HEK293 (cell line): Measurements from ENCODE around the gene OSCP1.

ENCODE experiments used
- BCL11A ChIP-seq: fragments of 450-650 bp; formaldehyde crosslinking; IDR thresholded peaks from 2 replicates; pipeline ENCODE4 v1.5.1; 2016; ENCODE audit warnings: low read depth, missing biosample characterization, missing genetic modification characterization
- GFI1B ChIP-seq: fragments of 450-650 bp; formaldehyde crosslinking; IDR thresholded peaks from 2 replicates; pipeline ENCODE4 v1.5.1; 2016; ENCODE audit warnings: missing biosample characterization, missing genetic modification characterization
- GLIS1 ChIP-seq: fragments of 450-650 bp; formaldehyde crosslinking; IDR thresholded peaks from 2 replicates; pipeline ENCODE4 v1.5.1; 2016; ENCODE audit warnings: missing biosample characterization, missing genetic modification characterization
- HOXD13 ChIP-seq: sonication (generic); formaldehyde crosslinking; IDR thresholded peaks from 2 replicates; pipeline ENCODE4 v1.8.0; 2022; ENCODE audit warnings: missing genetic modification reagents, borderline replicate concordance
- IKZF3 ChIP-seq: fragments of 450-650 bp; IDR thresholded peaks from 2 replicates; pipeline ENCODE4 v1.5.0; 2018; ENCODE audit warnings: missing biosample characterization, mild to moderate bottlenecking, missing genetic modification characterization, moderate library complexity
- SALL2 ChIP-seq: fragments of 450-650 bp; formaldehyde crosslinking; IDR thresholded peaks from 2 replicates; pipeline ENCODE4 v1.5.0; 2017; ENCODE audit warnings: missing biosample characterization, mild to moderate bottlenecking, missing genetic modification characterization, borderline replicate concordance
- TRIM28 ChIP-seq: IDR thresholded peaks from 2 replicates; pipeline ENCODE4 v1.6.1; 2011; ENCODE audit warnings: low read length, control low read depth, borderline replicate concordance
- TSHZ1 ChIP-seq: fragments of 450-650 bp; formaldehyde crosslinking; IDR thresholded peaks from 2 replicates; pipeline ENCODE4 v1.5.1; 2016; ENCODE audit warnings: missing biosample characterization, missing genetic modification characterization, borderline replicate concordance
- YY2 ChIP-seq: fragments of 450-650 bp; formaldehyde crosslinking; IDR thresholded peaks from 2 replicates; pipeline ENCODE4 v1.5.1; 2016; ENCODE audit warnings: missing biosample characterization, missing genetic modification characterization
- ZBTB20 ChIP-seq: fragments of 450-650 bp; formaldehyde crosslinking; IDR thresholded peaks from 2 replicates; pipeline ENCODE4 v1.5.1; 2016; ENCODE audit warnings: missing biosample characterization, missing genetic modification characterization
- ZBTB49 ChIP-seq: fragments of 450-650 bp; formaldehyde crosslinking; IDR thresholded peaks from 2 replicates; pipeline ENCODE4 v1.5.1; 2016; ENCODE audit warnings: missing biosample characterization, missing genetic modification characterization, low read depth
- ZFHX2 ChIP-seq: fragments of 450-650 bp; formaldehyde crosslinking; conservative IDR thresholded peaks from 2 replicates; pipeline ENCODE4 v1.5.1; 2016; ENCODE audit warnings: missing biosample characterization, missing genetic modification characterization
- ZNF148 ChIP-seq: fragments of 450-650 bp; formaldehyde crosslinking; IDR thresholded peaks from 2 replicates; pipeline ENCODE4 v1.5.0; 2017; ENCODE audit warnings: missing biosample characterization, missing genetic modification characterization, borderline replicate concordance
- ZNF416 ChIP-seq: fragments of 450-650 bp; formaldehyde crosslinking; IDR thresholded peaks from 2 replicates; pipeline ENCODE4 v1.5.1; 2016; ENCODE audit warnings: missing biosample characterization, missing genetic modification characterization
- ZNF449 ChIP-seq: fragments of 450-650 bp; formaldehyde crosslinking; IDR thresholded peaks from 2 replicates; pipeline ENCODE4 v1.5.1; 2017; ENCODE audit warnings: missing biosample characterization, mild to moderate bottlenecking, missing genetic modification characterization, moderate library complexity
- ZNF501 ChIP-seq: fragments of 450-650 bp; formaldehyde crosslinking; IDR thresholded peaks from 2 replicates; pipeline ENCODE4 v1.5.1; 2016; ENCODE audit warnings: missing biosample characterization, missing genetic modification characterization
- ZNF555 ChIP-seq: fragments of 450-650 bp; formaldehyde crosslinking; conservative IDR thresholded peaks from 2 replicates; pipeline ENCODE4 v1.5.1; 2017; ENCODE audit warnings: missing biosample characterization, mild to moderate bottlenecking, missing genetic modification characterization, inconsistent platforms
- ZNF571 ChIP-seq: fragments of 450-650 bp; formaldehyde crosslinking; IDR thresholded peaks from 2 replicates; pipeline ENCODE4 v1.5.0; 2017; ENCODE audit warnings: missing biosample characterization, missing genetic modification characterization
- ZNF580 ChIP-seq: fragments of 450-650 bp; formaldehyde crosslinking; IDR thresholded peaks from 2 replicates; pipeline ENCODE4 v1.5.1; 2016; ENCODE audit warnings: missing biosample characterization, missing genetic modification characterization
- ZNF621 ChIP-seq: fragments of 450-650 bp; formaldehyde crosslinking; IDR thresholded peaks from 2 replicates; pipeline ENCODE4 v1.5.1; 2017; ENCODE audit warnings: missing biosample characterization, missing genetic modification characterization
- ZNF623 ChIP-seq: fragments of 450-650 bp; formaldehyde crosslinking; IDR thresholded peaks from 2 replicates; pipeline ENCODE4 v1.5.1; 2016; ENCODE audit warnings: missing biosample characterization, missing genetic modification characterization
- ZNF629 ChIP-seq: fragments of 450-650 bp; formaldehyde crosslinking; IDR thresholded peaks from 2 replicates; pipeline ENCODE4 v1.5.1; 2017; ENCODE audit warnings: missing biosample characterization, missing genetic modification characterization
- ZSCAN30 ChIP-seq: fragments of 450-650 bp; IDR thresholded peaks from 2 replicates; pipeline ENCODE4 v1.5.1; 2018; ENCODE audit warnings: missing biosample characterization, mild to moderate bottlenecking, missing genetic modification characterization, moderate library complexity
- ZSCAN4 ChIP-seq: fragments of 450-650 bp; formaldehyde crosslinking; IDR thresholded peaks from 2 replicates; pipeline ENCODE4 v1.5.1; 2017; ENCODE audit warnings: missing biosample characterization, missing genetic modification characterization

Gene OSCP1

GRCh38 chr1:36400825-36401601 lies 49.2 kb downstream of the OSCP1 start (continued):
- TF ChIP-seq IKZF3 (tag by site-specific recombination) (0 out of 2 replicates have a peak, but pooled peaks have one; percentile 34), TSHZ1 (tag by site-specific recombination) (no peak), GLIS1 (tag by site-specific recombination) (peak; percentile 84), ZSCAN30 (tag by site-specific recombination) (peak; percentile 92), ZNF623 (tag by site-specific recombination) (no peak), ZNF621 (tag by site-specific recombination) (no peak), ZNF629 (tag by site-specific recombination) (peak; percentile 45; the same call in 1 of the 2 replicates), ZNF148 (tag by site-specific recombination) (no peak), ZNF449 (tag by site-specific recombination) (no peak), ZSCAN4 (tag by site-specific recombination) (no peak), ZBTB20 (peak; percentile 97), YY2 (tag by site-specific recombination) (no peak), ZNF571 (tag by site-specific recombination) (no peak), SALL2 (tag by site-specific recombination) (no peak), ZBTB49 (tag by site-specific recombination) (no peak), GFI1B (tag by site-specific recombination) (no peak), BCL11A (no peak; the same call in 1 of the 2 replicates), TRIM28 (no peak), ZFHX2 (no peak), ZNF580 (peak; percentile 91), ZNF555 (tag by site-specific recombination) (no peak), HOXD13 (no peak), ZNF416 (tag by site-specific recombination) (no peak), ZNF501 (tag by site-specific recombination) (0 out of 2 replicates have a peak, but pooled peaks have one; percentile 31)
